Measurements from ENCODE around the gene SIGLEC7. TPM values are rescaled to one million over a fixed set of nuclear protein-coding genes. Genes with fewer than 3 reads are reported as not detected.

Gene SIGLEC7
- total RNA-seq, 1 donor: not detected

GRCh38 chr19:51147663-51148062 is 5.6 kb downstream of the SIGLEC7 start:
- no peak for DNase-seq (ENCODE audit: insufficient read length, low spot score, missing footprints)
- H3K79me2 ChIP-seq (ENCODE audit: insufficient read depth, low read length): no peaks in the 10 kb centered on the region
- H4K20me1 ChIP-seq (ENCODE audit: insufficient read depth, low read length): no peaks in the 10 kb centered on the region
- H2AFZ ChIP-seq (ENCODE audit: low read length): no peak overlapping the region
- H3K36me3 ChIP-seq (ENCODE audit: insufficient read depth, low read length): no peaks in the 10 kb centered on the region
- H3K9me3 ChIP-seq (ENCODE audit: low read depth, low read length): no peaks in the 10 kb centered on the region
- H3K4me1 ChIP-seq (ENCODE audit: insufficient read depth, low read length): no peaks in the 10 kb centered on the region
- no peak overlapping the region for H3K4me3 ChIP-seq (ENCODE audit: insufficient read depth, low read length)
- no peak overlapping the region for H3K4me2 ChIP-seq (ENCODE audit: insufficient read depth, low read length)
- H3K27ac ChIP-seq (ENCODE audit: low read depth, low read length): no peak overlapping the region
- H3K27me3 ChIP-seq (ENCODE audit: insufficient read depth, low read length): no peaks in the 10 kb centered on the region
- no peak for TF ChIP-seq CTCF (IDR thresholded peaks at IDR 0.05; ENCODE audit: extremely low read depth, low read depth, low read length)

- Histone ChIP-seq H3K27me3 (ENCODE audit: insufficient read depth, low read length) (no peaks in the 10 kb centered on the region), H3K9me3 (ENCODE audit: low read depth, low read length) (no peaks in the 10 kb centered on the region), H3K4me1 (ENCODE audit: insufficient read depth, low read length) (no peaks in the 10 kb centered on the region), H3K79me2 (ENCODE audit: insufficient read depth, low read length) (no peaks in the 10 kb centered on the region), H3K4me3 (ENCODE audit: insufficient read depth, low read length) (no peak overlapping the region), H4K20me1 (ENCODE audit: insufficient read depth, low read length) (no peaks in the 10 kb centered on the region), H3K27ac (ENCODE audit: low read depth, low read length) (no peak overlapping the region), H3K4me2 (ENCODE audit: insufficient read depth, low read length) (no peak overlapping the region), H2AFZ (ENCODE audit: low read length) (no peak overlapping the region), H3K36me3 (ENCODE audit: insufficient read depth, low read length) (no peaks in the 10 kb centered on the region)
- TF ChIP-seq CTCF (IDR thresholded peaks at IDR 0.05; ENCODE audit: extremely low read depth, low read depth, low read length): no peak
- DNase-seq (ENCODE audit: insufficient read length, low spot score, missing footprints): no peak
These were observed 6.5 kb downstream of the SIGLEC7 start for GRCh38 chr19:51148580-51148979.

GRCh38 chr19:51150627-51151026 is 8.5 kb downstream of the SIGLEC7 start:
- TF ChIP-seq CTCF (IDR thresholded peaks at IDR 0.05; ENCODE audit: extremely low read depth, low read depth, low read length): no peak
- Histone ChIP-seq H3K79me2 (ENCODE audit: insufficient read depth, low read length) (no peaks in the 10 kb centered on the region), H3K36me3 (ENCODE audit: insufficient read depth, low read length) (no peaks in the 10 kb centered on the region), H2AFZ (ENCODE audit: low read length) (no peak overlapping the region), H3K27ac (ENCODE audit: low read depth, low read length) (no peak overlapping the region), H3K4me2 (ENCODE audit: insufficient read depth, low read length) (no peak overlapping the region), H3K4me1 (ENCODE audit: insufficient read depth, low read length) (no peaks in the 10 kb centered on the region), H3K27me3 (ENCODE audit: insufficient read depth, low read length) (peaks cover 3% of the 10 kb centered on the region), H3K9me3 (ENCODE audit: low read depth, low read length) (no peaks in the 10 kb centered on the region), H4K20me1 (ENCODE audit: insufficient read depth, low read length) (no peaks in the 10 kb centered on the region), H3K4me3 (ENCODE audit: insufficient read depth, low read length) (no peak overlapping the region)
- DNase-seq (ENCODE audit: insufficient read length, low spot score, missing footprints): no peak

- Histone ChIP-seq H3K36me3 (ENCODE audit: insufficient read depth, low read length) (no peaks in the 10 kb centered on the region), H3K4me3 (ENCODE audit: insufficient read depth, low read length) (no peak overlapping the region), H3K27ac (ENCODE audit: low read depth, low read length) (no peak overlapping the region), H2AFZ (ENCODE audit: low read length) (no peak overlapping the region), H3K27me3 (ENCODE audit: insufficient read depth, low read length) (peaks cover 13% of the 10 kb centered on the region), H3K4me1 (ENCODE audit: insufficient read depth, low read length) (no peaks in the 10 kb centered on the region), H4K20me1 (ENCODE audit: insufficient read depth, low read length) (no peaks in the 10 kb centered on the region), H3K4me2 (ENCODE audit: insufficient read depth, low read length) (no peak overlapping the region), H3K9me3 (ENCODE audit: low read depth, low read length) (no peaks in the 10 kb centered on the region), H3K79me2 (ENCODE audit: insufficient read depth, low read length) (no peaks in the 10 kb centered on the region)
- TF ChIP-seq CTCF (IDR thresholded peaks at IDR 0.05; ENCODE audit: extremely low read depth, low read depth, low read length): no peak
- no peak for DNase-seq (ENCODE audit: insufficient read length, low spot score, missing footprints)
These were observed 14.6 kb downstream of the SIGLEC7 start for GRCh38 chr19:51156710-51157109.

All from osteoblast (primary cell).